Measurements from ENCODE around the gene MARCKS. TPM values are rescaled to one million over a fixed set of nuclear protein-coding genes. Genes with fewer than 3 reads are reported as not detected.

Gene MARCKS
- total and polyA plus RNA-seq, 10 of the 15 experiments (the other 5 are each of a cell fraction or from before 2014, with no cell fraction given), result 29.0 to 164 (median 74.5) TPM

DNA sequence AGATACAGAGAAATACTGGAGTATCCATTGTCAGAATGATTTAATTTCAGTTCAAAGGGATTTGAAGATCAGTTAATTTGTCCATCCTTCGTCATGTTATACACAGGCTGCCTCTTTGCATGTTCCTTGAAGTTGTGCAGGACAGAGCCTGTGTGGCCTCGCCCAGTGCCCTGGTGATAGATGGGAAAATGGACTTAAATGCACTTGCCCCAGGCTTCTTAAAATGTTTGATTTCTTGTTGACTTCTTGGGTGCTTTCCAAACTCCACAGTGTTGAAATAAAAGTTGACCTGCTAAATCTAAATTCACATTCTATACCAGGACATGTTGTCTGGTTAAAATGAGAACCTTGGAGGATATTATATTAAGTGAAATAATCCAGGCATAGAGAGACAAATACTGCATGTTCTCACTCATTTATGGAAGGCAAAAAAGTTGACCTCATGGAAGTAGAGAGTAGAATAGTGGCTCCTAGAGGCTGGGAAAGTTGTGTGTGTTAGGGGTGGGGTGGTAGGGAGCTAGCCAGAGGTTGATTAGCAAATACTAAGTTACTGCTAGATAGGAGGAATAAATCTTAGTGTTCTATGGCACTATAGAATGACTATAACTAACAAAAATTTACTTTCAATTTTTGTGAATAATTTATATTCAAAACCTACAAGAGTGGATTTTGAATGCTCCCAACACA, 25.3 kb downstream of the MARCKS start:
- H3K4me2 ChIP-seq (ENCODE audit: control insufficient read depth, insufficient read depth), result no peak overlapping the region
- in situ Hi-C loops (cut with MboI) (loop anchor here (10.0 kb wide), 2 partner anchors 688 to 1108 kb away; no protein-coding TSS in a partner anchor), intact Hi-C loops (cut with micrococcal nuclease; ENCODE audit: unreplicated experiment) (no loop called here)
- DNase-seq (ENCODE audit: low read depth, low spot score) (no peak), FAIRE-seq (no peak), ATAC-seq (no peak)
- no peaks in the 10 kb centered on the region for H3K4me1 ChIP-seq (ENCODE audit: control insufficient read depth, insufficient read depth, low read length)
- no peak overlapping the region for H2AFZ ChIP-seq (ENCODE audit: control insufficient read depth, low read depth, low read length)
- H4K20me1 ChIP-seq (ENCODE audit: control insufficient read depth, insufficient read depth), result no peaks in the 10 kb centered on the region
- RAD21 ChIA-PET (ENCODE audit: unreplicated experiment), result no interaction called here
- SMC1A ChIA-PET (ENCODE audit: uncharacterized antibody, unreplicated experiment), result interaction anchor here (2.2 to 6.0 kb wide), 2 partner anchors 27 to 574 kb away, joined by 9 to 52 read pairs; no protein-coding TSS in a partner anchor
- POLR2A ChIA-PET, result no interaction called here
- H3K36me3 ChIP-seq (ENCODE audit: control insufficient read depth in 2 of 2, insufficient read depth in 2 of 2, low read length in 1 of 2), result no peaks in the 10 kb centered on the region
- H3K27ac ChIP-seq (ENCODE audit: control insufficient read depth, insufficient read depth), result no peak overlapping the region
- no peaks in the 10 kb centered on the region for H3K9me3 ChIP-seq (replicated peaks; ENCODE audit: control insufficient read depth, insufficient read depth, low read length)
- CTCF ChIA-PET, result interaction anchor here (0.7 to 9.5 kb wide), 3 partner anchors 576 to 1001 kb away, joined by 4 to 88 read pairs (median 5); no protein-coding TSS in a partner anchor
- H3K4me3 ChIP-seq, result no peak overlapping the region
- H3K27me3 ChIP-seq (replicated peaks in 1 of 2; ENCODE audit: control insufficient read depth in 2 of 2, insufficient read depth in 2 of 2, low read length in 1 of 2), result no peaks in the 10 kb centered on the region
- WGBS (ENCODE audit: insufficient coverage, insufficient replicate concordance, low lambda C conversion rate, missing lambda C conversion rate), result 57% methylated on average over 2 of the region's 2 CpGs
- H3K9ac ChIP-seq (ENCODE audit: control insufficient read depth, insufficient read depth, low read length), result no peak overlapping the region
- no peaks in the 10 kb centered on the region for H3K79me2 ChIP-seq (ENCODE audit: control insufficient read depth, insufficient read depth, low read length)
- BruUV-seq (replicated peaks), result no TSS peak
- TF ChIP-seq NFIC (IDR thresholded peaks at IDR 0.05; ENCODE audit: low read depth, low read length) (no peak), ETV6 (conservative IDR thresholded peaks at IDR 0.05 in 1 of 2, IDR thresholded peaks at IDR 0.05 in 1 of 2; ENCODE audit: borderline replicate concordance in 1 of 2, low read depth in 1 of 2) (no peak), BMI1 (IDR thresholded peaks at IDR 0.05; ENCODE audit: borderline replicate concordance) (no peak), NFXL1 (IDR thresholded peaks at IDR 0.05; ENCODE audit: borderline replicate concordance) (no peak), DPF2 (IDR thresholded peaks at IDR 0.05) (no peak), RB1 (IDR thresholded peaks at IDR 0.05; ENCODE audit: borderline replicate concordance) (no peak), ZBED1 (IDR thresholded peaks at IDR 0.05; ENCODE audit: borderline replicate concordance) (no peak), SUZ12 (IDR thresholded peaks at IDR 0.05; ENCODE audit: unreplicated experiment) (no peak)
- TF ChIP-seq, protein P1, sequence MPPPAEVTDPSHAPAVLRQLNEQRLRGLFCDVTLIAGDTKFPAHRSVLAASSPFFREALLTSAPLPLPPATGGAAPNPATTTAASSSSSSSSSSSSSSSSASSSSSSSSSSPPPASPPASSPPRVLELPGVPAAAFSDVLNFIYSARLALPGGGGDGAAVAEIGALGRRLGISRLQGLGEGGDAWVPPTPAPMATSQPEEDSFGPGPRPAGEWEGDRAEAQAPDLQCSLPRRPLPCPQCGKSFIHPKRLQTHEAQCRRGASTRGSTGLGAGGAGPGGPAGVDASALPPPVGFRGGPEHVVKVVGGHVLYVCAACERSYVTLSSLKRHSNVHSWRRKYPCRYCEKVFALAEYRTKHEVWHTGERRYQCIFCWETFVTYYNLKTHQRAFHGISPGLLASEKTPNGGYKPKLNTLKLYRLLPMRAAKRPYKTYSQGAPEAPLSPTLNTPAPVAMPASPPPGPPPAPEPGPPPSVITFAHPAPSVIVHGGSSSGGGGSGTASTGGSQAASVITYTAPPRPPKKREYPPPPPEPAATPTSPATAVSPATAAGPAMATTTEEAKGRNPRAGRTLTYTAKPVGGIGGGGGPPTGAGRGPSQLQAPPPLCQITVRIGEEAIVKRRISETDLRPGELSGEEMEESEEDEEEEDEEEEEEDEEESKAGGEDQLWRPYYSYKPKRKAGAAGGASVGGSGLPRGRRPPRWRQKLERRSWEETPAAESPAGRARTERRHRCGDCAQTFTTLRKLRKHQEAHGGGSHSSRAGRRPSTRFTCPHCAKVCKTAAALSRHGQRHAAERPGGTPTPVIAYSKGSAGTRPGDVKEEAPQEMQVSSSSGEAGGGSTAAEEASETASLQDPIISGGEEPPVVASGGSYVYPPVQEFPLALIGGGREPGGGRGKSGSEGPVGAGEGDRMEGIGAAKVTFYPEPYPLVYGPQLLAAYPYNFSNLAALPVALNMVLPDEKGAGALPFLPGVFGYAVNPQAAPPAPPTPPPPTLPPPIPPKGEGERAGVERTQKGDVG (CRISPR knock-in tag; IDR thresholded peaks at IDR 0.05), result no peak
- TF ChIP-seq, protein P2, sequence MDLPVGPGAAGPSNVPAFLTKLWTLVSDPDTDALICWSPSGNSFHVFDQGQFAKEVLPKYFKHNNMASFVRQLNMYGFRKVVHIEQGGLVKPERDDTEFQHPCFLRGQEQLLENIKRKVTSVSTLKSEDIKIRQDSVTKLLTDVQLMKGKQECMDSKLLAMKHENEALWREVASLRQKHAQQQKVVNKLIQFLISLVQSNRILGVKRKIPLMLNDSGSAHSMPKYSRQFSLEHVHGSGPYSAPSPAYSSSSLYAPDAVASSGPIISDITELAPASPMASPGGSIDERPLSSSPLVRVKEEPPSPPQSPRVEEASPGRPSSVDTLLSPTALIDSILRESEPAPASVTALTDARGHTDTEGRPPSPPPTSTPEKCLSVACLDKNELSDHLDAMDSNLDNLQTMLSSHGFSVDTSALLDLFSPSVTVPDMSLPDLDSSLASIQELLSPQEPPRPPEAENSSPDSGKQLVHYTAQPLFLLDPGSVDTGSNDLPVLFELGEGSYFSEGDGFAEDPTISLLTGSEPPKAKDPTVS (IDR thresholded peaks at IDR 0.05; ENCODE audit: low read depth, low read length), result no peak
- TF ChIP-seq, protein P3, sequence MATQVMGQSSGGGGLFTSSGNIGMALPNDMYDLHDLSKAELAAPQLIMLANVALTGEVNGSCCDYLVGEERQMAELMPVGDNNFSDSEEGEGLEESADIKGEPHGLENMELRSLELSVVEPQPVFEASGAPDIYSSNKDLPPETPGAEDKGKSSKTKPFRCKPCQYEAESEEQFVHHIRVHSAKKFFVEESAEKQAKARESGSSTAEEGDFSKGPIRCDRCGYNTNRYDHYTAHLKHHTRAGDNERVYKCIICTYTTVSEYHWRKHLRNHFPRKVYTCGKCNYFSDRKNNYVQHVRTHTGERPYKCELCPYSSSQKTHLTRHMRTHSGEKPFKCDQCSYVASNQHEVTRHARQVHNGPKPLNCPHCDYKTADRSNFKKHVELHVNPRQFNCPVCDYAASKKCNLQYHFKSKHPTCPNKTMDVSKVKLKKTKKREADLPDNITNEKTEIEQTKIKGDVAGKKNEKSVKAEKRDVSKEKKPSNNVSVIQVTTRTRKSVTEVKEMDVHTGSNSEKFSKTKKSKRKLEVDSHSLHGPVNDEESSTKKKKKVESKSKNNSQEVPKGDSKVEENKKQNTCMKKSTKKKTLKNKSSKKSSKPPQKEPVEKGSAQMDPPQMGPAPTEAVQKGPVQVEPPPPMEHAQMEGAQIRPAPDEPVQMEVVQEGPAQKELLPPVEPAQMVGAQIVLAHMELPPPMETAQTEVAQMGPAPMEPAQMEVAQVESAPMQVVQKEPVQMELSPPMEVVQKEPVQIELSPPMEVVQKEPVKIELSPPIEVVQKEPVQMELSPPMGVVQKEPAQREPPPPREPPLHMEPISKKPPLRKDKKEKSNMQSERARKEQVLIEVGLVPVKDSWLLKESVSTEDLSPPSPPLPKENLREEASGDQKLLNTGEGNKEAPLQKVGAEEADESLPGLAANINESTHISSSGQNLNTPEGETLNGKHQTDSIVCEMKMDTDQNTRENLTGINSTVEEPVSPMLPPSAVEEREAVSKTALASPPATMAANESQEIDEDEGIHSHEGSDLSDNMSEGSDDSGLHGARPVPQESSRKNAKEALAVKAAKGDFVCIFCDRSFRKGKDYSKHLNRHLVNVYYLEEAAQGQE (IDR thresholded peaks at IDR 0.05; ENCODE audit: low read depth, low read length), result no peak
- TF ChIP-seq, protein P4, sequence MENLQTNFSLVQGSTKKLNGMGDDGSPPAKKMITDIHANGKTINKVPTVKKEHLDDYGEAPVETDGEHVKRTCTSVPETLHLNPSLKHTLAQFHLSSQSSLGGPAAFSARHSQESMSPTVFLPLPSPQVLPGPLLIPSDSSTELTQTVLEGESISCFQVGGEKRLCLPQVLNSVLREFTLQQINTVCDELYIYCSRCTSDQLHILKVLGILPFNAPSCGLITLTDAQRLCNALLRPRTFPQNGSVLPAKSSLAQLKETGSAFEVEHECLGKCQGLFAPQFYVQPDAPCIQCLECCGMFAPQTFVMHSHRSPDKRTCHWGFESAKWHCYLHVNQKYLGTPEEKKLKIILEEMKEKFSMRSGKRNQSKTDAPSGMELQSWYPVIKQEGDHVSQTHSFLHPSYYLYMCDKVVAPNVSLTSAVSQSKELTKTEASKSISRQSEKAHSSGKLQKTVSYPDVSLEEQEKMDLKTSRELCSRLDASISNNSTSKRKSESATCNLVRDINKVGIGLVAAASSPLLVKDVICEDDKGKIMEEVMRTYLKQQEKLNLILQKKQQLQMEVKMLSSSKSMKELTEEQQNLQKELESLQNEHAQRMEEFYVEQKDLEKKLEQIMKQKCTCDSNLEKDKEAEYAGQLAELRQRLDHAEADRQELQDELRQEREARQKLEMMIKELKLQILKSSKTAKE (IDR thresholded peaks at IDR 0.05; ENCODE audit: low read depth, poor library complexity, severe bottlenecking), result no peak
